Left forelimb (tissue), 1 donor: Measurements from ENCODE around the gene MTHFD1L.
A peak's percentile ranks its signal among the peaks of the same experiment; 100 is the strongest.

ENCODE experiments used
- DNase-seq: peaks from one replicate; pipeline ENCODE4 v3.0.0-alpha.2; 2018; ENCODE audit warnings: low spot score

Gene MTHFD1L

DNA sequence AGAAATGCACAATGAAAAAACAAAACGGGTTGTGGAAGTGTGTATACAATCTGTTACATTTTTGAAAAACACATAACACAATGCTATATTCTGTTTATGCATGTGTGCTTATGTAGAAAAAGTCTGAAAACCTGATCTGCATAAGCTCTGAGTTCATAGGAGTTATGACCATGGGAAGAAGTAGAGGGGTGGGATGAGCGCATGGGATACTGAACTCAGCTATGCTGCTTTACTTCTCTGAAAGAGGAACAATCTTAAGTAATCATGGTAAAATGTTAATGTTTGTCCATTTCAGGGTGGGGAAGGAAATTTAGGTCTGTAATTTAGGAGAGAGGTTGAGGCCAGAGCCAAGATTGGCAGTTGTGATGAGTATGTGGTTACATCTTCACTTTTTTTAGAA is 126.8 kb downstream of the MTHFD1L start:
- DNase-seq = no peak

DNA sequence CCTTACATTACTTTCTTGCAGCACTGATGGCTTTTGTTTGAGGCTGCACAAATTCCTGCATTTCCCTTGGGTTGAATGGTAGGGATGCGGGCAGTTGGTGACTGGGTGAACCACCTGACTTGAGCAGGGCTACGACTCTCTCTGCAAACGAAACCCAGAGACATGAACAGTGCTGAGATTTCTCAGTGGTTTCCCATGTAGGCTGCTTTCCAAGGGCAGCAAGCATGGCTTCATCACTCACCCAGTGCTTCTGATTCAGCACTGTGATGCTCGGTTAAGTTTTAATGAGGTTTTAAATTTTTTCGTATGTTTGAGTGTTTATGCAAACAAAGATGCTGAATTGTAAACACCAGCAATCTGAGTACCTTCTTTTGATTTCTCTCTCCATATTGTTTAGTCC is 127.2 kb downstream of the MTHFD1L start:
- no peak for DNase-seq

- DNase-seq = no peak
Observed at GRCh38 chr6:150993253-150993652, 127.8 kb downstream of the MTHFD1L start.

DNA sequence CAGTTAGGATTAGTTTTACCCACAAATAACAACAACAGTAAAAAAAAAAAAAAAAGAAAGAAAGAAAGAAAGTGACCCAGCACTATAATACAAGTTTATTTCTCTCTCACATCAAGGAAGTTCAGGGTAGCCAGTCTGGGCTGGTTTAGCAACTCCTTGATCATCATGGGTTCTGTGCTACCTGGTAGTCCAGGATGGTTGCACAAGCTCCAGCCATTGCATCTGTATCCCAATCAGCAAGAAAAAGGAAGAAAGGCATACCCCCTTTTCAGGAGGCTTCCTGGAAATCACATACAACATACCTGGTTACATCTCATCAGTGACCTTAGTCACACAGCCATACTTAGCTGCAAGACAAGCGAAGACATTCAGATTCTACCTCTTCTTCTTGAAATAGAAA is 128.5 kb downstream of the MTHFD1L start:
- DNase-seq = no peak

DNA sequence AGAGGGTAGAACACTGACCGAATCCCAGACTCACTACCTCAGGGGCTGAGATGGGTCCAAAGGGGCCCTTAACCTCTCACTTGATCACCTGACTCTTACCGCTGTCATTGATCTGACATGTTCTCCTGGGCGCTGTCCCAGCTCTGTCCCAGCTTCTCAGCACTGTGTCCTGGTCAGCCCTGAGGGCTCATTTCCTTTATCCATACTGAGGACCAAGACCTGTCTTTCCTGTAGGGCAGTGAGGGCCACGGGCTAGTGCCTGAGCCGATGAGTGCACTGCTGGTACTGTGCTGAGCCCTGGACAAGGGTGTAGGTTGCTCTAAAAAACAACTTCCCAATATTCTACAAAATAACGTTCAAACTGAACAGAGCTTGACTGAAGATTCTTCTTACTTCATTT is 131.5 kb downstream of the MTHFD1L start:
- no peak for DNase-seq

DNA sequence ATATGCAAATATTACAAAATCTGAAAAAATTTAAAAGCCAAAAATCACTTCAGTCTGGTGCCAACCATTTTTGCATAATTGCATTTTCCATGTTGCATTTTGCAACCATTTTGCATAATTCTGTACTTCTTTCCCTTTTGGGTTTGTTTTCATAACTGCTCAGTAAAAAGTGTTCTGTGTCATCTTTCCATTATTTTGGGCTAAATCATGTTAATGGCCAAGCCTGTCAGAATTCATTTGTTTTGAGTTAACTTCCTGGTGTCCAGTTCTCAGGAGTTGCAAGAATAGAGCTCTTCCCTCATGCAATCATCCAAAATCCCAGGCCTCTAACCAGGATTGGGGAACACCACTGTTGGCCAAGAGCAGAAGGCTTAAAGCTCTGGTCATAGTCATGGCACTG is 133.6 kb downstream of the MTHFD1L start:
- no peak for DNase-seq

GRCh38 chr6:150999576-150999975 is 134.1 kb downstream of the MTHFD1L start:
- no peak for DNase-seq

GRCh38 chr6:151001387-151002056 is 136.0 kb downstream of the MTHFD1L start:
- no peak for DNase-seq

- DNase-seq = no peak
Observed at GRCh38 chr6:151002057-151002450, 136.6 kb downstream of the MTHFD1L start.

DNA sequence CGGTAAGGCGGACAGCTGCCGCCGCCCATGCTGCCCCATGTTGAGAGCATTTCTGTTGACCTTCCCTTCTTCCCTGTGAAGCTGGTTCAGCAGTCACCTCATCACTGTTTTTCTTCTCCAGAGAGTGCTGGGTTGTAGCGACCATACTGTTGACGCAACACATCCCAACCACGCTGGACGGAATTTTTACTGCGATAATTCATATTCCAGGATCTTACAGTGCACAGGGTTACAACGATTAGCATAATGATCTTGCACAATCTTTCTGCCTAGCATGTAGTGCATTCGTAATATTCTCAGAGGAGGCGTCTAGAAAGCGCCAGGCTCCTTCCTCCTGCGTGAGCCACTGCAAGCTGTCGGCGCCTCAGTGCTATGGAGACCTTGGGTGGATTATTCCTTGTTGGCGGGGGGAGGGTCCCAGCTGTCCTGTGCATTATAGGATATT is 137.0 kb downstream of the MTHFD1L start:
- no peak for DNase-seq

DNA sequence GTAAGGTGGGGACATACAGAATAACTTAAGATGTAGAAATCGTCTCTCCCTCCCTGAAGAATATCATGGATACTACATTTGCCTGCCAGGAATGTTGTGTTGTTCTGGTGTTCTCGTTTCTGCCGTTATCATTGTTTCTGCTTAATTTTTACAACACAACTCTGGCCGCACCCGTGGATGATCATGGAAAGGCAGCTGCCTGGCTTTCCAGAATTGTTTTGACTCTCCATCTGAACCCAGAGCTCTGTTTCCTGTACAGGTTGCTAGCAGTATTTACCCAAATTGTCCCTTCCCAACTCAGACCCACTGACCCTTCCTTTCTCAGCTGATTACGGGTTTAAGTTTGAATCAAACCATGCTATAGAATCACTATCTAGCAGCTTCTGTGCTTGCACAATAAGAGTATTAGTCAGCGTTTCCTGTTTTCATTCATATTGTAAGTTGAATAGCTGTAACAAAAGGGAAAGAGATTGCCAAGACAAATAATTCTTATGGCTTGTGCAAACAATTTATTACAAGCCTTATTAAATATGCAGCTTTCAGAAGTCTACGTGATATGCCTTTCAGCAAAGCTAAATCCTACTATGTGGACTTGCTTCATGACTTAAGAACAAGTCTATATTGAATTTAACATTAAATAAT is 139.0 kb downstream of the MTHFD1L start:
- no peak for DNase-seq

DNA sequence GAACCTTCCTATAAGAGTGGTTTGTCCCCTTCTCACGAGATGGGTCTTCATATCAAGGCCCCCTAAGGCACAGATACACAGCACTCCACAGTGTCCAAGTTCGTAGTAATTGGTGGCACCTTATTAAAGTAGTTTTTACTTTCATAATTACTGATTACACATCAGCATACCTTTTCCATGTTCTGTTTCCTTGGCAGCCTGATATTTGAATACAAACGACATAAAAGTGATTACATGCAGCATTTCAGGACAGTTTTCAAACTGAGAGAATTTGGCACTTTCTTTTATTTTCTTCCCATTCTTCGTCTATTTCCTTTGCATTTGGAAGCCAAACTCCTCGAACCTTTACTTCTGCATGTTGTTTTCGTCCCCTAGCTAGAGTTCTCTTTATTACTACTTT is 139.7 kb downstream of the MTHFD1L start:
- no peak for DNase-seq

GRCh38 chr6:151005896-151006632 is 140.6 kb downstream of the MTHFD1L start:
- DNase-seq = no peak

DNA sequence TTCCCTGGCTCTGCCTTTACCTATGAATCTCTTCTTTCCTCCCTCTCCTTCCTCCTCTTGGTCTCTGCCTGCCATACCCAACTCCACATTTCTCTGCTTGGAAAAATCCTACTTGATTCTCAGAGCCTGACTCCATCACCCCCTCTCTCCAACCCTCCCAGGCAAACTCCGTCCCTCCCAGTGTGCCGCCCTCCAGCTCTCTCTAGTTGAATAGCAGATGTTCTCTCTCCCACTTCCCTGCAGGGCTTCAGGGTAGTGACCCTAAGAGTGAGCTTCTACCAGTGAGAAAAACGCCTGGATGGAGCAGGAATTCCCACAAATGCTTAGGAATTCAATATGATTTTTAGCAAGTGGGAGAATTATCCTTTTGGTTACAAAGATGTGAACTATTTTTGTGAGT is 141.6 kb downstream of the MTHFD1L start:
- DNase-seq = no peak

DNA sequence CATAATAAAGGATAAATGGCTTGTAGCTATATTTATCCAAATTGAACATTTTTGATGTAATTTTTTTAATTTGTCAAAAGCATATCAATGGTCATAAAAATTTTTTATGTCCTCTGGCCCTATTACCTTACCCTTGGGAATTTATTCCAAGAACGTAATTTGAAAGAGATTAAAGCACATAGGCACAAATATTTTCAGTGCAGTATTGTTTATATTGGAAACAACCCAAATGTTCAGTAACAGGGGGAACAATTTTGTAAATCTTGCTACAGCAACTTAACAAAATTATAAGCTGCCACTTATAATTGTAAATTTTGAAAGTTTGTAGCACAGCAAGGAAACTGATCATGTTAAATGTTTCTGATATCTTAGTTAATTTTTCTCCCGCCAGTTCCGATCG is 142.4 kb downstream of the MTHFD1L start:
- no peak for DNase-seq

- DNase-seq = no peak
Observed at GRCh38 chr6:151008425-151008824, 142.9 kb downstream of the MTHFD1L start.

DNA sequence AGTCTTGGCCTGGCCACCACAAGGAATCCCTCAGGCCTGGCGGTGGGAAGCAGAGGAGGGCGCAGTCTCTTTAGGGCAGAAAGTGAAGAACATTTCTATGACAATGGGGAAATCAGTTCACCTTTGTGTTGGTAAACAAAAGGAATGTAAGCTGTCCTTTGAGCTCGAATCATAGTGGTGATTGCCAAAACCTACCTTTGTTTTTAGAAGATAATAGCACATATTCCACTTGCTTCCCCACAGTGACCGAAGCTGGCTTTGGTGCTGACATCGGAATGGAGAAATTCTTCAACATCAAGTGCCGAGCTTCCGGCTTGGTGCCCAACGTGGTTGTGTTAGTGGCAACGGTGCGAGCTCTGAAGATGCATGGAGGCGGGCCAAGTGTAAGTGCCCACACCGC is 144.1 kb downstream of the MTHFD1L start:
- DNase-seq = no peak

DNA sequence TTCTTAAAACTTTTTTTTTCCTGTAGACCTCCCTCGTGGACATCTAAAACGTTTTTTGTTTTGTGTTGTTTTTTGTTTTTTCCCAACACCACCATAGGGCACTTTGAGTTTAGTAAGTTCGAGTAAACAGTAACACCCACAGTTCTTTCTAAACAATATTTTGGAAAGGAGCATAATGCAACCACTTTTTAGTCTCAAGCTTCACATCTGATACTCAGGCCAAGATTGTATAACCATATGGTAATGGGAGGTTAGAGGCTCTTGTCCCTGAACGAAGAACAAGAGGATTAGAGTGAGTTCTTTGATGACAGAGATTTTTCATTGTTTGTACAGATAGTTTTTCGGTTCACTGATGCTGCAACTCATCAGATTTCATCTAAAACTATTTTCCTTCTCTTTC is 144.6 kb downstream of the MTHFD1L start:
- DNase-seq = no peak

GRCh38 chr6:151012321-151013294 is 147.1 kb downstream of the MTHFD1L start:
- no peak for DNase-seq

- peak; percentile 75 for DNase-seq
Observed at GRCh38 chr6:151014404-151015100, 149.1 kb downstream of the MTHFD1L start.

- peak; percentile 36 for DNase-seq
Observed at GRCh38 chr6:151015101-151015700, 149.7 kb downstream of the MTHFD1L start.
